Peyer's patch (tissue), 4 donors: Measurements from ENCODE around the gene SMIM14. TPM values are rescaled to one million over a fixed set of nuclear protein-coding genes. Genes with fewer than 3 reads are reported as not detected.
A peak's percentile ranks its signal among the peaks of the same experiment; 100 is the strongest.
"Not testable (repeated sequence)": the region's sequence is repeated elsewhere in the genome, so short reads cannot be mapped to it uniquely, and the experiment has no call there.

Experiments used
- DNase-seq, 3 donors: peaks; one replicate each; pipeline ENCODE4 v3.0.0-alpha.2; 2017 to 2019
- H3K27ac ChIP-seq, 4 donors: fragments of 200-600 bp; sonication (generic); one replicate each; pipeline ENCODE4 v1.5.1; 2016 to 2019
- H3K27me3 ChIP-seq, 2 donors: fragments of 200-600 bp; sonication (generic); one replicate each; pipeline ENCODE4 v1.5.1; 2019
- H3K36me3 ChIP-seq, 3 donors: fragments of 200-600 bp; sonication (generic); one replicate each; pipeline ENCODE4 v1.5.1; 2016 to 2019
- H3K4me1 ChIP-seq, 4 donors: fragments of 200-600 bp; sonication (generic); one replicate each; pipeline ENCODE4 v1.5.1; 2016 to 2019
- H3K4me3 ChIP-seq, 4 donors: fragments of 200-600 bp; sonication (generic); 1 replicate in 3 of 4; 2 replicates in 1 of 4; pipeline ENCODE4 v1.5.1; 2016 to 2019; ENCODE audit warnings: mild to moderate bottlenecking in 1 of 4
- H3K9me3 ChIP-seq, 4 donors: fragments of 200-600 bp; sonication (generic); one replicate each; pipeline ENCODE4 v1.5.1; 2016 to 2019; ENCODE audit warnings: mild to moderate bottlenecking in 1 of 4
- CTCF ChIP-seq, 6 experiments: fragments of 450-650 bp in 4 of 6; fragments of 200-600 bp in 2 of 6; sonication (generic) in 1 of 6; IDR thresholded peaks; one replicate each; pipeline ENCODE4 v1.5.1; 2017 to 2019; ENCODE audit warnings: antibody characterized with exemption in 6 of 6, mild to moderate bottlenecking in 3 of 6, moderate library complexity in 1 of 6
- POLR2A ChIP-seq, 2 donors: fragments of 450-650 bp; IDR thresholded peaks; one replicate each; pipeline ENCODE4 v1.5.1; 2017; ENCODE audit warnings: antibody characterized with exemption in 2 of 2, mild to moderate bottlenecking in 2 of 2, moderate library complexity in 2 of 2
- total RNA-seq, 4 donors: library from RNA; depleted of rRNA; stranded (reverse); fragments of >200 nt; gene quantifications; one replicate each; pipeline ENCODE4 v1.1.0, GENCODE V29; 2016

SMIM14 gene
- total RNA-seq, 4 donors from 2014 or later: 27.7 to 49.6 (median 39.8) TPM

DNA sequence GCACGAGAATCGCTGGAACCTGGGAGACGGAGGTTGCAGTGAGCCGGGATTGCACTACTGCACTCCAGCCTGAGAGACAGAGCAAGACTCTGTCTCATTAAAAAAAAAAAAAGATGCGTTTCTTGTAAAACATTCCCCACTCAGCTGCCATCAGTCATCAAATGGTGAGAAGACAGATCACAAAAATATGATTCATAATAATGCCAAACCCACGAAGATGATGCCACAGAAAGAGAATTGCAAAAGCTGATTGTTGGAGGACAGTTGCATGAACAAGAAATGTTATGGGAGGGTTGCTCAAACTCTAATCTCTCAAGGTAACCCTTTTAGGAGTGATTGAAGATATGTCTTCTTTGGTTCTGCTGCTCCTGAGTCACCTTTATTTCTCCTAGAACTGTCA, 21.4 kb upstream of the SMIM14 start:
- Histone ChIP-seq H3K27me3 (no peaks in the 10 kb centered on the region), H3K9me3 (no peaks in the 10 kb centered on the region), H3K27ac (no peak overlapping the region), H3K4me3 (no peak overlapping the region), H3K4me1 (no peaks in the 10 kb centered on the region), H3K36me3 (no peaks in the 10 kb centered on the region)
- TF ChIP-seq CTCF (IDR thresholded peaks at IDR 0.05) (no peak), POLR2A (IDR thresholded peaks at IDR 0.05) (no peak)
- no peak for DNase-seq

- no peaks in the 10 kb centered on the region for H3K27me3 ChIP-seq
- H3K27ac ChIP-seq: no peak overlapping the region
- no peaks in the 10 kb centered on the region for H3K4me1 ChIP-seq
- H3K36me3 ChIP-seq: no peaks in the 10 kb centered on the region
- H3K9me3 ChIP-seq: no peaks in the 10 kb centered on the region
- no peak overlapping the region for H3K4me3 ChIP-seq
- TF ChIP-seq POLR2A (IDR thresholded peaks at IDR 0.05): no peak
- TF ChIP-seq CTCF (IDR thresholded peaks at IDR 0.05): peak in 2 of 6 experiments; percentile 9 to 19
- no peak for DNase-seq
Measured at GRCh38 chr4:39658756-39659155, 20.1 kb upstream of the SMIM14 start.

- H3K27me3 ChIP-seq: no peaks in the 10 kb centered on the region
- peak overlapping the region in 1 of 4 donors; percentile 32 for H3K27ac ChIP-seq
- no peak overlapping the region for H3K4me3 ChIP-seq
- DNase-seq: no peak
- TF ChIP-seq CTCF (IDR thresholded peaks at IDR 0.05): no peak
- no peak for TF ChIP-seq POLR2A (IDR thresholded peaks at IDR 0.05)
- no peaks in the 10 kb centered on the region for H3K36me3 ChIP-seq
- no peaks in the 10 kb centered on the region for H3K9me3 ChIP-seq
- H3K4me1 ChIP-seq: no peaks in the 10 kb centered on the region
Measured at GRCh38 chr4:39657465-39657864, 18.8 kb upstream of the SMIM14 start.

DNA sequence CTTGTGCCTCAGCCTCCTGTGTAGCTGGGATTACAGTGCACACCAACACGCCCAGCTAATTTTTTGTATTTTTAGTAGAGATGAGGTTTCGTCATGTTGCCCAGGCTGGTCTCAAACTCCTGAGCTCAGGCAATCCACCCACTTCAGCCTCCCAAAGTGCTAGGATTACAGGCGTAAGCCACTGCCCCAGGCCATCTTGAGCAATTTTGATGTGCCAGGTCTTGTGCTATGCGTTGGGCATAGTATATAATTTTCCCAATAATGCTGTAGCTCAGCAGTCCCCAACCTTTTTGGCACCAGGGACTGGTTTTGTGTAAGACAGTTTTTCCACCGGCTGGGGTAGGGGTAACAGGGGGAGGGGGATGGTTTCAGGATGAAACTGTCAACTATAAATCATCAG, 18.0 kb upstream of the SMIM14 start:
- H3K27ac ChIP-seq: not testable (repeated sequence)

DNA sequence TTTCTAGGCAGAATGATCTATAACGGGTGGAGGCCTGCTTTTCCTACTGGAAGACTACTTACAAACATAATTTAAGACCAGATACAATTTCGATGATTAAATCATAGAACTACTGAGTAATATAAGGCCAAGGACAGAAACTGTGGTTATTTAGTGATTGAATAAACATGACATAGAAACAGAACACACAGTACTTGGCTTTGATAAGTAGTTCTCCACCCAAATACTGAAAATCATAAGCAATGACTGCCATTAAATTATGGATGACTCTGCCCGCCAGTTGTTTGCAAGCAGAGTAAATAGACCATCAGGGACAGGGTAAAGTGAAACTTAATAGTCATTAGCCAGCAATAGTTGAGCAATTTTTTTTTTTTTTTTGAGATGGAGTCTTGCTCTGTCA, 17.2 kb upstream of the SMIM14 start:
- Histone ChIP-seq H3K36me3 (no peaks in the 10 kb centered on the region), H3K27me3 (no peaks in the 10 kb centered on the region), H3K27ac (peak overlapping the region in 2 of 4 donors; percentile 32 to 39), H3K9me3 (no peaks in the 10 kb centered on the region), H3K4me1 (no peaks in the 10 kb centered on the region), H3K4me3 (no peak overlapping the region)
- no peak for DNase-seq
- TF ChIP-seq POLR2A (IDR thresholded peaks at IDR 0.05): no peak
- no peak for TF ChIP-seq CTCF (IDR thresholded peaks at IDR 0.05)

More for the DNA sequence above, 18.0 kb upstream of the SMIM14 start:
- not testable (repeated sequence) for DNase-seq, H3K9me3 ChIP-seq, H3K36me3 ChIP-seq, H3K4me1 ChIP-seq, H3K4me3 ChIP-seq, H3K27me3 ChIP-seq

DNA sequence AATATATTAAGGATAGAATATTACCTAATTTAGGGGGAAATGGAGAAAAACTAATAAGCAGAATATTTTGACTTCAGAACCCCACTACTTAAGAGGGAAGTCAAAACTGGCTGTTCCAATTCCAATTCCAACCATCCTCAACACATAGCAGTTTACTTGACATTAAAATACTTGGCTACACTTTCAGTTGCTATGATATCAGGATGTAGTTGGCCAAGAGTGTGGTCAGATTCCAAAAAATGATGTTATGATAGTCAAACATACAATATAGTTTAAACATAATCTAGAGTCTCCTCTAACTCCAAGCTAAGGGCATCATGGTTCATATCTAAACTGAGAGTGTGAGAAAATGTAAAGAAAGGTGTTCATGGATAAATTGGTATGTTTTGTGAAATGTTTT, 16.5 kb upstream of the SMIM14 start:
- TF ChIP-seq CTCF (IDR thresholded peaks at IDR 0.05) (no peak), POLR2A (IDR thresholded peaks at IDR 0.05) (no peak)
- Histone ChIP-seq H3K27me3 (no peaks in the 10 kb centered on the region), H3K9me3 (no peaks in the 10 kb centered on the region), H3K4me3 (no peak overlapping the region), H3K4me1 (no peaks in the 10 kb centered on the region), H3K36me3 (no peaks in the 10 kb centered on the region), H3K27ac (peak overlapping the region in 2 of 4 donors; percentile 32 to 39)
- DNase-seq: no peak

- H3K4me1 ChIP-seq, DNase-seq, H3K27me3 ChIP-seq, H3K27ac ChIP-seq, H3K9me3 ChIP-seq, H3K36me3 ChIP-seq, H3K4me3 ChIP-seq: not testable (repeated sequence)
Measured at GRCh38 chr4:39651586-39651985, 12.9 kb upstream of the SMIM14 start.
